ENCODE data around the gene SMARCB1. TPM values are rescaled to one million over a fixed set of nuclear protein-coding genes. Genes with fewer than 3 reads are reported as not detected.
A peak's percentile ranks its signal among the peaks of the same experiment; 100 is the strongest.

SMARCB1 gene
- total and polyA plus RNA-seq, 12 donors = 26.8 to 73.1 (median 39.8) TPM

DNA sequence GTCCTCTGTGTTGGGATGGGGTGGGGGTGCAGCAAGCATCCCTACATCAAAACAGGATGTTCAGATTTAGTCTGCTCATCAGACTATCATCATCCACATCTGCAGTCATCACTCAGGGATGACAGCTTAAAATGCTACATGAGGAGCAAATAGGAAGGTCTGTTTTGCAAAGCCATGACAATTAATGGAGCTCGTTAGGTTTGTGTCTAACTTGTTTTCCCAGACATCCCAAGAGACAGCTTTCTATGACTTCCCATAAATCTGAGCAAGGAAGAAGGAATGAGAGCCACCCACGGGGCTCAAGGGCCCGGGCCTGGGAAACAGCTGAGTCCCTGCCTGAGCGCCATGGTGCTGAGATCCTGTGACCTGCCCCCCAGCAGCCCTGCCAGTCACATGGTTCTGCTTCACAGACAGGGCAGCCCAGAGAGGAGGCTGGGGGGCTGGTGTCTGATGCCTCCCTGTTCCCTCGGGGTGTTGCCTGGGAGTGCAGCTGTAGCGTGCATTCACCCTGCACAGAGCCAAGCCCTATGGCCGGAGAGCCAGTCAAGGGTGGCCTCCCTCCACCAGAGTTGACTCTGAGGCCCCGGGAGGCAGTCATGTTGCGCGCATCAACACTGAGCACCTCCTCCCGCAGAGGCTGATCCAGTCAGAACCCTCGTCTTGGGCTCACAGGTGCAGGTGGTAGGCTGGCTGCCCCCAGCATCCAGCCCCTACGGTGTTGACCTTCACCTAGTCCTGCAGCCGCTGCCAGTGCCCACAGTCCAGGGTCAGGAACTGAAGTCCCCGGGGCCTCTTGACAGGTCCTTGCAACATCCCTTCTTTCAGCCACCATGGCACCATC, 40.0 kb downstream of the SMARCB1 start:
- Histone ChIP-seq H3K4me1 (peaks cover 15 to 99% (median 73%) of the 10 kb centered on the region in 9 donors), H3K9me3 (no peaks in the 10 kb centered on the region), H3K27ac (peak overlapping the region in 9 of 10 donors; percentile 15 to 91 (median 70)), H3K4me3 (no peak overlapping the region), H3K27me3 (no peaks in the 10 kb centered on the region), H3K36me3 (peaks cover 0 to 97% (median 20%) of the 10 kb centered on the region in 9 donors)
- ATAC-seq (no peak), DNase-seq (no peak)
- intact Hi-C loops (cut with DNase I) = loop anchor here in 1 of 10 donors (5.0 kb wide), 1 partner anchor 39 kb away; the partner anchor contains the start of gene SMARCB1
- 66 to 69% methylated on average over 15 of the region's 15 CpGs for WGBS, 2 donors
- TF ChIP-seq CTCF (IDR thresholded peaks at IDR 0.05) = no peak

DNA sequence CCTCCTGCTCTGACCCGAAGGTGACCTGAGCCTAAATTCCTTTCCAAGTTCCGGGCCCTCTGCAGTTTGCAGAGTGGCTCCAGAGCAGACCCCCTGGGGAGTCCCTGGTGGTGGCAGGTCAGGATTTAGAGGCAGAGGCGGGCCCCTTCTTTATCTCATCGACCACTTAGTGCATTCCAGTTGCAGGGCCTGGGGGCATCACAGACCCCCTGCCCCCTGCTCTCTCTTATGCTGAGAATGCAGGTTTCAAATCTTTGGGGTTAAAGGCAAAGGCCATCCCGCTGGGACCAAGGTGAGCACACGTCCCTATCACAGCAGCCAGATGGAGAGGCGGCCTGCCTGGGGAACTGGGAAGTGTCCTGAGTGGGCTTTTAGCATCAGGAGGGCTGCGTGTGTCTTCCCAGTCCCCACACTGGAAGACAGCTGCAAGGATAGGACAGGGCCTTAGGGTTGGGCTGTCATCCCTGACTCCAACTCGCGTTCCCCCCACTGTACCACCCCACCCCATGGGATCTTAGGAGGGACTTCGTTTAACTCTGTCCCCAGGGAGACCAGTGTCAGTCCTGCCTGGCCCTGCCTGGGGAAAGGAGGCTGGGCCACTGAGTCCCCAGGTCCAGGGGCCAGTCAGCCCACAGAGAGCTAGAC, 40.7 kb downstream of the SMARCB1 start:
- H3K27ac ChIP-seq = peak overlapping the region; percentile 47 to 91 (median 74)
- H3K4me1 ChIP-seq = peaks cover 17 to 99% (median 73%) of the 10 kb centered on the region in 9 donors
- ATAC-seq (no peak), DNase-seq (no peak)
- H3K4me3 ChIP-seq = no peak overlapping the region
- no peak for TF ChIP-seq CTCF (IDR thresholded peaks at IDR 0.05)
- H3K9me3 ChIP-seq = no peaks in the 10 kb centered on the region
- intact Hi-C loops (cut with DNase I) = loop anchor here in 1 of 10 donors (5.0 kb wide), 1 partner anchor 40 kb away; the partner anchor contains the start of gene SMARCB1
- H3K27me3 ChIP-seq = no peaks in the 10 kb centered on the region
- WGBS, 2 donors = 73 to 76% methylated on average over 11 of the region's 11 CpGs
- H3K36me3 ChIP-seq = peaks cover 0 to 95% (median 20%) of the 10 kb centered on the region in 9 donors

GRCh38 chr22:23828800-23829680, 42.3 kb downstream of the SMARCB1 start:
- ATAC-seq (peak; percentile 54 to 91 (median 78)), DNase-seq (peak in 1 of 2 donors; percentile 54)
- no peaks in the 10 kb centered on the region for H3K27me3 ChIP-seq
- 58 to 72% methylated on average over 10 of the region's 10 CpGs for WGBS, 2 donors
- no peak for TF ChIP-seq CTCF (IDR thresholded peaks at IDR 0.05)
- H3K27ac ChIP-seq = peak overlapping the region; percentile 66 to 91 (median 82)
- H3K4me1 ChIP-seq = peaks cover 24 to 99% (median 68%) of the 10 kb centered on the region in 9 donors
- H3K36me3 ChIP-seq = peaks cover 0 to 94% (median 20%) of the 10 kb centered on the region in 9 donors
- intact Hi-C loops (cut with DNase I) = loop anchor here in 1 of 10 donors (5.0 kb wide), 1 partner anchor 42 kb away; the partner anchor contains the start of gene SMARCB1
- H3K4me3 ChIP-seq = no peak overlapping the region
- H3K9me3 ChIP-seq = no peaks in the 10 kb centered on the region

Data from heart right ventricle (tissue), 16 donors.